Skeletal muscle cell (primary cell): ENCODE data around the gene ANKRD11.
"Not testable (repeated sequence)": the region's sequence is repeated elsewhere in the genome, so short reads cannot be mapped to it uniquely, and the experiment has no call there.

ENCODE experiments used
- DNase-seq: peaks from one replicate; pipeline ENCODE4 v3.0.0-alpha.2; 2010; ENCODE audit warnings: low read depth
- H3K4me3 ChIP-seq: 2 replicates; pipeline ENCODE4 v1.5.1; 2011; ENCODE audit warnings: low read depth, mild to moderate bottlenecking, control low read depth, low read length, moderate library complexity

Gene ANKRD11

GRCh38 chr16:89270666-89271345, 219.6 kb downstream of the ANKRD11 start:
- no peak overlapping the region for H3K4me3 ChIP-seq
- no peak for DNase-seq

- no peak for DNase-seq
- no peak overlapping the region for H3K4me3 ChIP-seq
Observed at GRCh38 chr16:89269805-89270665, 220.3 kb downstream of the ANKRD11 start.

GRCh38 chr16:89268987-89269735, 221.2 kb downstream of the ANKRD11 start:
- no peak overlapping the region for H3K4me3 ChIP-seq
- peak; percentile 48 for DNase-seq

GRCh38 chr16:89268585-89268984, 221.8 kb downstream of the ANKRD11 start:
- DNase-seq = no peak
- H3K4me3 ChIP-seq = no peak overlapping the region

GRCh38 chr16:89267746-89268145, 222.6 kb downstream of the ANKRD11 start:
- not testable (repeated sequence) for DNase-seq, H3K4me3 ChIP-seq

- DNase-seq = no peak
- no peak overlapping the region for H3K4me3 ChIP-seq
Observed at GRCh38 chr16:89266521-89267134, 223.7 kb downstream of the ANKRD11 start.

- no peak for DNase-seq
- no peak overlapping the region for H3K4me3 ChIP-seq
Observed at GRCh38 chr16:89265647-89266046, 224.7 kb downstream of the ANKRD11 start.

- DNase-seq = no peak
- H3K4me3 ChIP-seq = no peak overlapping the region
Observed at GRCh38 chr16:89264800-89265550, 225.4 kb downstream of the ANKRD11 start.

- H3K4me3 ChIP-seq = no peak overlapping the region
- no peak for DNase-seq
Observed at GRCh38 chr16:89261691-89262563, 228.4 kb downstream of the ANKRD11 start.

GRCh38 chr16:89259901-89260300, 230.5 kb downstream of the ANKRD11 start:
- H3K4me3 ChIP-seq, DNase-seq: not testable (repeated sequence)

- H3K4me3 ChIP-seq = peak overlapping the region; percentile 43
Observed at GRCh38 chr16:89257757-89258465, 232.4 kb downstream of the ANKRD11 start.

GRCh38 chr16:89257281-89257731, 233.1 kb downstream of the ANKRD11 start:
- H3K4me3 ChIP-seq = peak overlapping the region; percentile 43
- no peak for DNase-seq

More at GRCh38 chr16:89257757-89258465, 232.4 kb downstream of the ANKRD11 start:
- DNase-seq = no peak

- peak overlapping the region; percentile 43 for H3K4me3 ChIP-seq
- no peak for DNase-seq
Observed at GRCh38 chr16:89256651-89257254, 233.6 kb downstream of the ANKRD11 start.

- no peak for DNase-seq
- no peak overlapping the region for H3K4me3 ChIP-seq
Observed at GRCh38 chr16:89253548-89254287, 236.6 kb downstream of the ANKRD11 start.

- peak overlapping the region; percentile 38 for H3K4me3 ChIP-seq
- no peak for DNase-seq
Observed at GRCh38 chr16:89248196-89248982, 242.0 kb downstream of the ANKRD11 start.

- peak overlapping the region; percentile 38 for H3K4me3 ChIP-seq
Observed at GRCh38 chr16:89247734-89248075, 242.7 kb downstream of the ANKRD11 start.

More at GRCh38 chr16:89247734-89248075, 242.7 kb downstream of the ANKRD11 start:
- not testable (repeated sequence) for DNase-seq
